ENCODE measurements around the gene TRAF2.

GRCh38 chr9:136865041-136865767 is 21.1 kb upstream of the TRAF2 start:
- TF ChIP-seq, protein P1, sequence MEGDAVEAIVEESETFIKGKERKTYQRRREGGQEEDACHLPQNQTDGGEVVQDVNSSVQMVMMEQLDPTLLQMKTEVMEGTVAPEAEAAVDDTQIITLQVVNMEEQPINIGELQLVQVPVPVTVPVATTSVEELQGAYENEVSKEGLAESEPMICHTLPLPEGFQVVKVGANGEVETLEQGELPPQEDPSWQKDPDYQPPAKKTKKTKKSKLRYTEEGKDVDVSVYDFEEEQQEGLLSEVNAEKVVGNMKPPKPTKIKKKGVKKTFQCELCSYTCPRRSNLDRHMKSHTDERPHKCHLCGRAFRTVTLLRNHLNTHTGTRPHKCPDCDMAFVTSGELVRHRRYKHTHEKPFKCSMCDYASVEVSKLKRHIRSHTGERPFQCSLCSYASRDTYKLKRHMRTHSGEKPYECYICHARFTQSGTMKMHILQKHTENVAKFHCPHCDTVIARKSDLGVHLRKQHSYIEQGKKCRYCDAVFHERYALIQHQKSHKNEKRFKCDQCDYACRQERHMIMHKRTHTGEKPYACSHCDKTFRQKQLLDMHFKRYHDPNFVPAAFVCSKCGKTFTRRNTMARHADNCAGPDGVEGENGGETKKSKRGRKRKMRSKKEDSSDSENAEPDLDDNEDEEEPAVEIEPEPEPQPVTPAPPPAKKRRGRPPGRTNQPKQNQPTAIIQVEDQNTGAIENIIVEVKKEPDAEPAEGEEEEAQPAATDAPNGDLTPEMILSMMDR (IDR thresholded peaks at IDR 0.05; ENCODE audit: low read depth, low read length): no peak
- no peak for TF ChIP-seq POLR2A (IDR thresholded peaks at IDR 0.05; ENCODE audit: extremely low read depth, insufficient read length)
